ENCODE measurements around the gene PCSK5.

DNA sequence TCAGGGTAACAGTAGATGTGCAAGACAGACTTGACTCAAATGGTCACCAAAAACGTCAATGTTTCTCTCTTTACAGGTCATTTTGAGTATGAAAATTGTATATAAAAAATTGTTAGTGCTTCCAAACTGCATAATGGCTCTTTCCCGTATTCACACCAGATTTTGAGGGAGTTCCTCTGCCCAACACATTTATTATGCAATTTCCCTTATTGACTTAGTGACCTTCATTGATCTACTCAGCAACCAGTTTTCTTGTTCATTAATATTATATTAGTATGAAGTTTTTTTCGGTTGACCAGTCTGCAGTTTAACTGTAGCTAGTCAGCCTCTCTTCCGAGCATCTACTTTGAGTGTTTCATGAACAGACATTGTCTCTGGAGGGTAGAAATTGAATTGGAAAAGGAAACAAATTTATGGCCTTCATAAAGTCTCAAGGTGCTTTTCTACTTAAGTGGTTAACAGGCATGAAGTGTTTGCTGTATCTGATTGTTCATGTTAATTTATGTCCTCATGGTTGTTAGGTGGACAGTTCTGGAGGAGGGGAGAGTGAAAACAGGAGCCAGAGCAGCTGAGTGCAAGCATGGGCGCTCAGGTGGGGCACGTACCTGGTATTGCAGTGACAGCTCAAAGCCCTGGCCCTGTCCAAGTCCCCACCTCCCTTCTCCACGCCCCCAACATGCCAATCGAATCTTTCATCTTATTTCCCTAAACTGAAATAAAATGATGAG, 263.6 kb downstream of the PCSK5 start:
- TF ChIP-seq, protein P1, sequence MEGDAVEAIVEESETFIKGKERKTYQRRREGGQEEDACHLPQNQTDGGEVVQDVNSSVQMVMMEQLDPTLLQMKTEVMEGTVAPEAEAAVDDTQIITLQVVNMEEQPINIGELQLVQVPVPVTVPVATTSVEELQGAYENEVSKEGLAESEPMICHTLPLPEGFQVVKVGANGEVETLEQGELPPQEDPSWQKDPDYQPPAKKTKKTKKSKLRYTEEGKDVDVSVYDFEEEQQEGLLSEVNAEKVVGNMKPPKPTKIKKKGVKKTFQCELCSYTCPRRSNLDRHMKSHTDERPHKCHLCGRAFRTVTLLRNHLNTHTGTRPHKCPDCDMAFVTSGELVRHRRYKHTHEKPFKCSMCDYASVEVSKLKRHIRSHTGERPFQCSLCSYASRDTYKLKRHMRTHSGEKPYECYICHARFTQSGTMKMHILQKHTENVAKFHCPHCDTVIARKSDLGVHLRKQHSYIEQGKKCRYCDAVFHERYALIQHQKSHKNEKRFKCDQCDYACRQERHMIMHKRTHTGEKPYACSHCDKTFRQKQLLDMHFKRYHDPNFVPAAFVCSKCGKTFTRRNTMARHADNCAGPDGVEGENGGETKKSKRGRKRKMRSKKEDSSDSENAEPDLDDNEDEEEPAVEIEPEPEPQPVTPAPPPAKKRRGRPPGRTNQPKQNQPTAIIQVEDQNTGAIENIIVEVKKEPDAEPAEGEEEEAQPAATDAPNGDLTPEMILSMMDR (IDR thresholded peaks at IDR 0.05): no peak
- TF ChIP-seq EZH2 (IDR thresholded peaks at IDR 0.05; ENCODE audit: borderline replicate concordance, insufficient read depth, low read depth, low read length, poor library complexity, severe bottlenecking): no peak
